Measurements from ENCODE around the gene USP17L18. TPM values are rescaled to one million over a fixed set of nuclear protein-coding genes. Genes with fewer than 3 reads are reported as not detected.
"Not testable (repeated sequence)": the region's sequence is repeated elsewhere in the genome, so short reads cannot be mapped to it uniquely, and the experiment has no call there.

Gene USP17L18, protein sequence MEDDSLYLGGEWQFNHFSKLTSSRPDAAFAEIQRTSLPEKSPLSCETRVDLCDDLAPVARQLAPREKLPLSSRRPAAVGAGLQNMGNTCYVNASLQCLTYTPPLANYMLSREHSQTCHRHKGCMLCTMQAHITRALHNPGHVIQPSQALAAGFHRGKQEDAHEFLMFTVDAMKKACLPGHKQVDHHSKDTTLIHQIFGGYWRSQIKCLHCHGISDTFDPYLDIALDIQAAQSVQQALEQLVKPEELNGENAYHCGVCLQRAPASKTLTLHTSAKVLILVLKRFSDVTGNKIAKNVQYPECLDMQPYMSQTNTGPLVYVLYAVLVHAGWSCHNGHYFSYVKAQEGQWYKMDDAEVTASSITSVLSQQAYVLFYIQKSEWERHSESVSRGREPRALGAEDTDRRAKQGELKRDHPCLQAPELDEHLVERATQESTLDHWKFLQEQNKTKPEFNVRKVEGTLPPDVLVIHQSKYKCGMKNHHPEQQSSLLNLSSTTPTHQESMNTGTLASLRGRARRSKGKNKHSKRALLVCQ
- not detected in 2 replicates for total RNA-seq

DNA sequence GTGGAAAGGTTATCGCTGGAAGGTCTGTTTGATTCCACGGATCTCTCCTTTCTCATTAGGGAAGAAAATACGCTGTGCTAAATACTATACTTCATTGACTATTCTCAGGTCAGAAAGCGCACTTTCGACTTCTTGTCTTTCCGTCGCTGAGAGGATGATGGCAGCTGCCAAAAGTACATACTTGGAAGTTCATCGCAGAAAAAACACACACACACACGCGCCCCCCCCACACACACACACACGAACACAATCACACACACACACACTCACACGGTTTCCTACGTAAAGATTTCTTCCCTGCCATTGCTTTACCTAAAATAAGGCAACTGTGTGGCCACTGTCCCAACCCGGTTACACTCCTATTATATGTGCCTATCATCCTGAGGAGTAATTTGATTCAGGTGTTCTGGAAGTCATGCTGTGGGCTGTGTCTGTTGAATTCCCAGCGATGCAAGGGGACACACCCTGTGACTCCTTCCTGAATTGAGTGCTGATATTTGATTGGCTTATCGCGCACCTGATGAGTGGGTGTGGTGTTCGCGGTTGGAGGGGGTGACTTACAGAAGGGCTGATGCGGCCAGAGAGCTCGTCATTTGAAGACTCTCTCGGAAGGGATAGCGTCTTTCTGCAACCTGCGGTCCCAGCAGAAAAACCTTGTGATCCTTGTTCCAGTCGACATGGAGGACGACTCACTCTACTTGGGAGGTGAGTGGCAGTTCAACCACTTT is at the start of gene USP17L18:
Gene USP17L18 (plus strand): TSS at position 678 of the 728 bp plus-strand sequence. CDS start 0 bp downstream, at position 678.
- intact Hi-C loops (cut with micrococcal nuclease); H3K27ac Mint-ChIP-seq; H3K9me3 Mint-ChIP-seq; H3K4me1 Mint-ChIP-seq (ENCODE audit: low read depth); H3K4me3 Mint-ChIP-seq; H3K36me3 Mint-ChIP-seq (ENCODE audit: low read depth); H3K27me3 Mint-ChIP-seq (ENCODE audit: insufficient read depth); DNase-seq (ENCODE audit: low spot score): not testable (repeated sequence)

DNA sequence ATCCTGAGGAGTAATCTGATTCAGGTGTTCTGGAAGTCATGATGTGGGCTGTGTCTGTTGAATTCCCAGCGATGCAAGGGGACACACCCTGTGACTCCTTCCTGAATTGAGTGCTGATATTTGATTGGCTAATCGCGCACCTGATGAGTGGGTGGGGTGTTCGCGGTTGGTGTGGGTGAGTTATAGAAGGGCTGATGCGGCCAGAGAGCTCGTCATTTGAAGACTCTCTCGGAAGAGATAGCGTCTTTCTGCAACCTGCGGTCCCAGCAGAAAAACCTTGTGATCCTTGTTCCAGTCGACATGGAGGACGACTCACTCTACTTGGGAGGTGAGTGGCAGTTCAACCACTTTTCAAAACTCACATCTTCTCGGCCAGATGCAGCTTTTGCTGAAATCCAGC is 38.1 kb upstream of the USP17L18 start, which contains the start of gene USP17L10:
Gene USP17L10 (plus strand): TSS at position 301 of the 400 bp plus-strand sequence. CDS start 0 bp downstream, at position 301.
- H3K27me3 Mint-ChIP-seq (ENCODE audit: insufficient read depth); DNase-seq (ENCODE audit: low spot score); H3K9me3 Mint-ChIP-seq; H3K4me1 Mint-ChIP-seq (ENCODE audit: low read depth); H3K27ac Mint-ChIP-seq; H3K36me3 Mint-ChIP-seq (ENCODE audit: low read depth); intact Hi-C loops (cut with micrococcal nuclease); H3K4me3 Mint-ChIP-seq: not testable (repeated sequence)

- H3K36me3 Mint-ChIP-seq (ENCODE audit: low read depth); H3K27ac Mint-ChIP-seq; intact Hi-C loops (cut with micrococcal nuclease); H3K9me3 Mint-ChIP-seq; H3K4me3 Mint-ChIP-seq; H3K27me3 Mint-ChIP-seq (ENCODE audit: insufficient read depth); H3K4me1 Mint-ChIP-seq (ENCODE audit: low read depth): not testable (repeated sequence)
- peak; percentile 0 for DNase-seq (ENCODE audit: low spot score)
Observed at GRCh38 chr4:9214701-9215100, 33.7 kb upstream of the USP17L18 start.

DNA sequence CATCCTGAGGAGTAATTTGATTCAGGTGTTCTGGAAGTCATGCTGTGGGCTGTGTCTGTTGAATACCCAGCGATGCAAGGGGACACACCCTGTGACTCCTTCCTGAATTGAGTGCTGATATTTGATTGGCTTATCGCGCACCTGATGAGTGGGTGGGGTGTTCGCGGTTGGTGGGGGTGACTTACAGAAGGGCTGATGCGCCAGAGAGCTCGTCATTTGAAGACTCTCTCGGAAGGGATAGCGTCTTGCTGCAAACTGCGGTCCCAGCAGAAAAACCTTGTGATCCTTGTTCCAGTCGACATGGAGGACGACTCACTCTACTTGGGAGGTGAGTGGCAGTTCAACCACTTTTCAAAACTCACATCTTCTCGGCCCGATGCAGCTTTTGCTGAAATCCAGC is 33.3 kb upstream of the USP17L18 start, which contains the start of gene USP17L11:
Gene USP17L11 (plus strand): TSS at position 301 of the 400 bp plus-strand sequence. CDS start 0 bp downstream, at position 301.
- H3K9me3 Mint-ChIP-seq; DNase-seq (ENCODE audit: low spot score); H3K4me1 Mint-ChIP-seq (ENCODE audit: low read depth); H3K27me3 Mint-ChIP-seq (ENCODE audit: insufficient read depth); H3K4me3 Mint-ChIP-seq; H3K27ac Mint-ChIP-seq; intact Hi-C loops (cut with micrococcal nuclease); H3K36me3 Mint-ChIP-seq (ENCODE audit: low read depth): not testable (repeated sequence)

DNA sequence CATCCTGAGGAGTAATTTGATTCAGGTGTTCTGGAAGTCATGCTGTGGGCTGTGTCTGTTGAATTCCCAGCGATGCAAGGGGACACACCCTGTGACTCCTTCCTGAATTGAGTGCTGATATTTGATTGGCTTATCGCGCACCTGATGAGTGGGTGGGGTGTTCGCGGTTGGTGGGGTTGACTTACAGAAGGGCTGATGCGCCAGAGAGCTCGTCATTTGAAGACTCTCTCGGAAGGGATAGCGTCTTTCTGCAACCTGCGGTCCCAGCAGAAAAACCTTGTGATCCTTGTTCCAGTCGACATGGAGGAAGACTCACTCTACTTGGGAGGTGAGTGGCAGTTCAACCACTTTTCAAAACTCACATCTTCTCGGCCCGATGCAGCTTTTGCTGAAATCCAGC is 28.6 kb upstream of the USP17L18 start, which contains the start of gene USP17L12:
Gene USP17L12 (plus strand): TSS at position 301 of the 400 bp plus-strand sequence. CDS start 0 bp downstream, at position 301.
- intact Hi-C loops (cut with micrococcal nuclease); H3K4me3 Mint-ChIP-seq; H3K4me1 Mint-ChIP-seq (ENCODE audit: low read depth); DNase-seq (ENCODE audit: low spot score); H3K27me3 Mint-ChIP-seq (ENCODE audit: insufficient read depth); H3K36me3 Mint-ChIP-seq (ENCODE audit: low read depth); H3K9me3 Mint-ChIP-seq; H3K27ac Mint-ChIP-seq: not testable (repeated sequence)

DNA sequence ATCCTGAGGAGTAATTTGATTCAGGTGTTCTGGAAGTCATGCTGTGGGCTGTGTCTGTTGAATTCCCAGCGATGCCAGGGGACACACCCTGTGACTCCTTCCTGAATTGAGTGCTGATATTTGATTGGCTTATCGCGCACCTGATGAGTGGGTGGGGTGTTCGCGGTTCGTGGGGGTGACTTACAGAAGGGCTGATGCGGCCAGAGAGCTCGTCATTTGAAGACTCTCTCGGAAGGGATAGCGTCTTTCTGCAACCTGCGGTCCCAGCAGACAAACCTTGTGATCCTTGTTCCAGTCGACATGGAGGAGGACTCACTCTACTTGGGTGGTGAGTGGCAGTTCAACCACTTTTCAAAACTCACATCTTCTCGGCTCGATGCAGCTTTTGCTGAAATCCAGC is 23.8 kb upstream of the USP17L18 start, which contains the start of gene USP17L13:
Gene USP17L13 (plus strand): TSS at position 301 of the 400 bp plus-strand sequence. CDS start 0 bp downstream, at position 301.
- H3K27me3 Mint-ChIP-seq (ENCODE audit: insufficient read depth); H3K4me1 Mint-ChIP-seq (ENCODE audit: low read depth); H3K27ac Mint-ChIP-seq; DNase-seq (ENCODE audit: low spot score); intact Hi-C loops (cut with micrococcal nuclease); H3K4me3 Mint-ChIP-seq; H3K36me3 Mint-ChIP-seq (ENCODE audit: low read depth); H3K9me3 Mint-ChIP-seq: not testable (repeated sequence)

GRCh38 chr4:9230249-9230648 is 18.2 kb upstream of the USP17L18 start:
- H3K4me3 Mint-ChIP-seq; H3K27ac Mint-ChIP-seq; intact Hi-C loops (cut with micrococcal nuclease); H3K27me3 Mint-ChIP-seq (ENCODE audit: insufficient read depth); H3K9me3 Mint-ChIP-seq; H3K36me3 Mint-ChIP-seq (ENCODE audit: low read depth); H3K4me1 Mint-ChIP-seq (ENCODE audit: low read depth): not testable (repeated sequence)
- DNase-seq (ENCODE audit: low spot score), result peak; percentile 0

DNA sequence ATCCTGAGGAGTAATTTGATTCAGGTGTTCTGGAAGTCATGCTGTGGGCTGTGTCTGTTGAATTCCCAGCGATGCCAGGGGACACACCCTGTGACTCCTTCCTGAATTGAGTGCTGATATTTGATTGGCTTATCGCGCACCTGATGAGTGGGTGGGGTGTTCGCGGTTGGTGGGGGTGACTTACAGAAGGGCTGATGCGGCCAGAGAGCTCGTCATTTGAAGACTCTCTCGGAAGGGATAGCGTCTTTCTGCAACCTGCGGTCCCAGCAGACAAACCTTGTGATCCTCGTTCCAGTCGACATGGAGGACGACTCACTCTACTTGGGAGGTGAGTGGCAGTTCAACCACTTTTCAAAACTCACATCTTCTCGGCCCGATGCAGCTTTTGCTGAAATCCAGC is 14.3 kb upstream of the USP17L18 start, which contains the start of gene USP17L15:
Gene USP17L15 (plus strand): TSS at position 301 of the 400 bp plus-strand sequence. CDS start 0 bp downstream, at position 301.
- H3K4me3 Mint-ChIP-seq; H3K4me1 Mint-ChIP-seq (ENCODE audit: low read depth); H3K36me3 Mint-ChIP-seq (ENCODE audit: low read depth); H3K27me3 Mint-ChIP-seq (ENCODE audit: insufficient read depth); intact Hi-C loops (cut with micrococcal nuclease); H3K27ac Mint-ChIP-seq; DNase-seq (ENCODE audit: low spot score); H3K9me3 Mint-ChIP-seq: not testable (repeated sequence)

GRCh38 chr4:9238461-9238860 is 10.0 kb upstream of the USP17L18 start:
- H3K4me1 Mint-ChIP-seq (ENCODE audit: low read depth); H3K9me3 Mint-ChIP-seq; intact Hi-C loops (cut with micrococcal nuclease); H3K27me3 Mint-ChIP-seq (ENCODE audit: insufficient read depth); DNase-seq (ENCODE audit: low spot score); H3K36me3 Mint-ChIP-seq (ENCODE audit: low read depth); H3K27ac Mint-ChIP-seq; H3K4me3 Mint-ChIP-seq: not testable (repeated sequence)

- H3K27me3 Mint-ChIP-seq (ENCODE audit: insufficient read depth); DNase-seq (ENCODE audit: low spot score); H3K36me3 Mint-ChIP-seq (ENCODE audit: low read depth); H3K4me3 Mint-ChIP-seq; H3K9me3 Mint-ChIP-seq; intact Hi-C loops (cut with micrococcal nuclease); H3K4me1 Mint-ChIP-seq (ENCODE audit: low read depth); H3K27ac Mint-ChIP-seq: not testable (repeated sequence)
Observed at GRCh38 chr4:9243579-9243978, 4.9 kb upstream of the USP17L18 start, which contains the start of gene USP17L17. USP17L17 (plus strand) TSS chr4:9243879; CDS start chr4:9243879, 0 bp downstream.

GRCh38 chr4:9253078-9253477 is 4.6 kb downstream of the USP17L18 start, which contains the start of gene USP17L19:
USP17L19 (plus strand) TSS chr4:9253378; CDS start chr4:9253378, 0 bp downstream.
- H3K4me1 Mint-ChIP-seq (ENCODE audit: low read depth); H3K36me3 Mint-ChIP-seq (ENCODE audit: low read depth); H3K9me3 Mint-ChIP-seq; intact Hi-C loops (cut with micrococcal nuclease); H3K27ac Mint-ChIP-seq; H3K27me3 Mint-ChIP-seq (ENCODE audit: insufficient read depth); DNase-seq (ENCODE audit: low spot score); H3K4me3 Mint-ChIP-seq: not testable (repeated sequence)

GRCh38 chr4:9257824-9258223 is 9.4 kb downstream of the USP17L18 start, which contains the start of gene USP17L20:
USP17L20 (plus strand) TSS chr4:9258124; CDS start chr4:9258124, 0 bp downstream.
- intact Hi-C loops (cut with micrococcal nuclease); H3K27me3 Mint-ChIP-seq (ENCODE audit: insufficient read depth); H3K9me3 Mint-ChIP-seq; H3K27ac Mint-ChIP-seq; H3K4me3 Mint-ChIP-seq; H3K4me1 Mint-ChIP-seq (ENCODE audit: low read depth); H3K36me3 Mint-ChIP-seq (ENCODE audit: low read depth); DNase-seq (ENCODE audit: low spot score): not testable (repeated sequence)

Measured in activated T-helper 1 cell treated with anti-CD3 and anti-CD28 coated beads, Interleukin-12 subunit alpha, Interleukin-12 subunit beta, Interleukin-2, Interleukin-4 antibody, amounts not matched to agents 30 ng/mL and 10 ng/mL and 1 ng/mL, durations not matched to agents 14 hours and 24 hours and 36 hours (primary cell).